ENCODE measurements around the gene ACAA1.

The ACAA1 gene

GRCh38 chr3:38121451-38121831, 15.5 kb downstream of the ACAA1 start:
- TF ChIP-seq, protein P1, sequence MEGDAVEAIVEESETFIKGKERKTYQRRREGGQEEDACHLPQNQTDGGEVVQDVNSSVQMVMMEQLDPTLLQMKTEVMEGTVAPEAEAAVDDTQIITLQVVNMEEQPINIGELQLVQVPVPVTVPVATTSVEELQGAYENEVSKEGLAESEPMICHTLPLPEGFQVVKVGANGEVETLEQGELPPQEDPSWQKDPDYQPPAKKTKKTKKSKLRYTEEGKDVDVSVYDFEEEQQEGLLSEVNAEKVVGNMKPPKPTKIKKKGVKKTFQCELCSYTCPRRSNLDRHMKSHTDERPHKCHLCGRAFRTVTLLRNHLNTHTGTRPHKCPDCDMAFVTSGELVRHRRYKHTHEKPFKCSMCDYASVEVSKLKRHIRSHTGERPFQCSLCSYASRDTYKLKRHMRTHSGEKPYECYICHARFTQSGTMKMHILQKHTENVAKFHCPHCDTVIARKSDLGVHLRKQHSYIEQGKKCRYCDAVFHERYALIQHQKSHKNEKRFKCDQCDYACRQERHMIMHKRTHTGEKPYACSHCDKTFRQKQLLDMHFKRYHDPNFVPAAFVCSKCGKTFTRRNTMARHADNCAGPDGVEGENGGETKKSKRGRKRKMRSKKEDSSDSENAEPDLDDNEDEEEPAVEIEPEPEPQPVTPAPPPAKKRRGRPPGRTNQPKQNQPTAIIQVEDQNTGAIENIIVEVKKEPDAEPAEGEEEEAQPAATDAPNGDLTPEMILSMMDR (IDR thresholded peaks at IDR 0.05; ENCODE audit: low read depth, low read length), result no peak
- H3K4me3 ChIP-seq (ENCODE audit: low read depth, low read length), result no peak overlapping the region

DNA sequence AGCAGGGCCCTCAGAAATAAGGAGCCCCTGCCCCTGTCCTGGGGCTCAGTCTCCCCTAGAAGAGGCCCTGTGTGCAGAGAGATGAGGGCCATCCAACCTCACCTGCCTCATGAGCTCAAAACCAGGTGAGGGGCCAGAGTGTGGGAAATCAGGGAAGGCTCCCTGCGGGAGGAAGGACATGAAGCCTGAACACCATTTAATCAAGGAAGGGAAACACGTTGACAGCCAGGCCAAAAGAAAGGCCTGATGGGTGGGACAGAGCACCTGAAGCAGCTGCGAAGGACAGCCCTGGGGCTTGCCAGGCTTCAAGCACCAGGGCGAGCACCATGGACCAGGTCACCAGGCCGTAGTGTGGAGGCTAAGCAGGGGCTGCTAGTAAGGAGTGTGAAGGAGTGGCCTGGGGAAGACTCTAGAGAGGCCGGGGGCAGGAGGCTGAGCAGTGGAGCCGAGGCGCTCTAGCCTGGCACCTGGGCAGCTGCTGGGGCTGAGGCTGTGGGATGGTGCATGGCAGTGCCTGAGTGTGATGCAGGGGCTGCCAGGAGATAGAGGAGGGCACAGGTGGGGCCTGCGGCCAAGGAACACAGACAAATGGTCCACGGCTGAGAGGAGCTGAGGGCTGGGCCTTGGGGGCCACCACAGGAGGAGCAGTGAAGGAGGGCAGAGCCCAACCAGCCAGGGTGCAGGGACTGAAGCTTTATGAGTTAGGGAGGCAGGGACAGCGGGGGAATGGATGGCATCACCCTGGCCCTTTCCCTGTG, 16.1 kb downstream of the ACAA1 start:
- TF ChIP-seq, protein P1 (IDR thresholded peaks at IDR 0.05; ENCODE audit: low read depth, low read length), result no peak
- no peak overlapping the region for H3K4me3 ChIP-seq (ENCODE audit: low read depth, low read length)

- TF ChIP-seq, protein P1 (IDR thresholded peaks at IDR 0.05; ENCODE audit: low read depth, low read length), result no peak
- no peak overlapping the region for H3K4me3 ChIP-seq (ENCODE audit: low read depth, low read length)
Observed at GRCh38 chr3:38119821-38120692, 16.9 kb downstream of the ACAA1 start.

GRCh38 chr3:38119248-38119544, 17.7 kb downstream of the ACAA1 start:
- TF ChIP-seq, protein P1 (IDR thresholded peaks at IDR 0.05; ENCODE audit: low read depth, low read length), result no peak
- H3K4me3 ChIP-seq (ENCODE audit: low read depth, low read length), result no peak overlapping the region

DNA sequence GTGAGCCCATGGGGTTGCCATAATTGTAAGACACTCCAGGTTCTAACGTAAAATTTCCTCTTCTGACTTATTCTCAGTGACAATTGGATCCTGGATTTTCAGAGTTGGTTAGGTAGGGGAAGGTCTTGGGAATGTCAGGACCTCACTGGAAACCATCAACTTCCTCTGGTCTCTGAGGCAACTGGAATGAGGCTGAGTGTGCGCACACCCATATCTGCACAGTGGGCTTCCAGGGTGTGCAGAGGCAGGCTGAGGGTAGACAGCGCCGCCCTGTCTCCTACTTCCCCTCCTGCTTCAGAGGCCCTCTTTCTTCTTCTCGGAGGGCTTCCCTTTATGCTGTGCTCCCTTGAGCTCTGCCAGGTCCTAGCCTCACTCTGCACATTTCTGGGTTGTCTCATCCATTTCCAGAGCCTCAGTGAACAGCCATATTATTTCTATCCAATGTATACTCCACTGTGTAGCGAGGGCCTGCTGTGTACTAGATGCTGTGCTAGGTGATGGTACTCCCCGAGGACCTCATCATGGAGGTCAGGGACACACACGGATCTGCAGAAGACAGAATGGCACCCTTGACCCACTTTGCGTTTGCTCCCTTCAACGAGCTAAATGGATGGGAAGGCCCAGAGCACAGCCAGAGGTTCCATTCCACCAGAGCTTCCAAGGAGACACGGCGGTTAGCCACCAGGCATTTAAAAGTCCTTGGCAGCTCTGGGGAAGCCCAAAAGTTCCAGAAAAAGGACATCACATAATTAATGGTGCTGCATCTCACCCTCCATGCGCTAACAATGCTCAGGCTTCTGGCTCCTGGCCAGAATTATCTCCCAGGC, 18.3 kb downstream of the ACAA1 start:
- TF ChIP-seq, protein P1 (IDR thresholded peaks at IDR 0.05; ENCODE audit: low read depth, low read length), result no peak
- H3K4me3 ChIP-seq (ENCODE audit: low read depth, low read length), result no peak overlapping the region

DNA sequence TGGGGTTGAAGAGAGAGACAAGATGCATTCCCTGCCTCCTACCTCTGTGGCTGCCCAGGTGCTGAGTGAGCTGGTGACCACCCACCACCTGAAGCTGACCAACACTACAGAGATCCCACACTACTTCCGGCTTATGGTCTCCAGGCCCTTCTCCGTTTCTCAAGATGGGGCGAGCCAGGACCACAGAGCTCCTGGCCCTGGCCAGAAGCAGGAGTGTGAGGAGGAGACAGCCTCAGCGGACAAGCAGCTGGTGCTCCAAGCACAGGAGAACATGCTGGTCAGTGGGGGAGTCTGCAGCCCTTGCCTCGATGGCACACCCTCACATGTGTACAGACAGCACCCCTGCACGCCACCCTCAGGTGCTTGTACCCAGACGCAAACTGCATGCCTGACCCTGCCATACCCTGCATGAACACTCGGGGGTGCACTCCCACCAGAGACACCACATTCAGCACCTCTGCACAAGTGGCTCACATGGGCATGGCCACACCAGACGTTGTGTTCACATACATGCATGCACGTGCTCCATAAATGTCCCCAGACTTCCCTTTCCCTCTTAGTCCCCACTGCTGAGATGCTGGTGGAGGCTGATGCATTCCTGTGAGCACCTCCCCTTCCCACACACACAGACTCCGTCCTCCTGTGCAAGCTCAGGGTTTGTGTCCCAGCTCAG, 19.0 kb downstream of the ACAA1 start:
- no peak overlapping the region for H3K4me3 ChIP-seq (ENCODE audit: low read depth, low read length)
- TF ChIP-seq, protein P1 (IDR thresholded peaks at IDR 0.05; ENCODE audit: low read depth, low read length), result peak; percentile 87

Data from WI38 (cell line).